RPMI7951 (cell line): ENCODE data around the gene ADCY2. TPM values are rescaled to one million over a fixed set of nuclear protein-coding genes. Genes with fewer than 3 reads are reported as not detected.

ENCODE experiments used
- DNase-seq: peaks from one replicate; pipeline ENCODE4 v3.0.0-alpha.2; 2012; ENCODE audit warnings: low read depth
- total RNA-seq: library from RNA; depleted of rRNA; stranded (reverse); fragments of >200 nt; shearing (Covaris generic); gene quantifications from 2 replicates; pipeline ENCODE4 v1.2.3, GENCODE V29; 2014

Gene ADCY2
- total RNA-seq, 1 experiment from 2014 or later, result under 0.01 TPM

DNA sequence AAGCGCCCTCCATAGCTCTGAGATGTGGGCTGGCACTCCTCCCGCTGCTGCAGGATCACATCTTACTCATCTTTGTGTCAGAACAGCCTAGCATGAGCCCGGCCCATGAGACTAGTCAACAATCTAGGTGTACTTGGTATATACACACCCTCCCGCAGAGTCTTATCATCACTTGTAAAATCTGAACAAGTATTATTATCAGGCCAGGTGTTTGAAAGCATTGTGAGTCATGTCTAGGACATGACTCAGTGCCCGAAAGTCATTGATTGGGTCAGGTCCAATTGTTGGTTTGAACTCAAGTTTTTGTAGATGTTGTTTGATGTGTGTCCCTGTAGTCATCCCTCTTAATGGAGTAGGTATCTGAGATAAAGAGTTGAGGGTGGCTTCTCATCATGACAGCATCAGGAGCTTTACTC lies 346.3 kb downstream of the ADCY2 start:
- peak; percentile 49 for DNase-seq

DNA sequence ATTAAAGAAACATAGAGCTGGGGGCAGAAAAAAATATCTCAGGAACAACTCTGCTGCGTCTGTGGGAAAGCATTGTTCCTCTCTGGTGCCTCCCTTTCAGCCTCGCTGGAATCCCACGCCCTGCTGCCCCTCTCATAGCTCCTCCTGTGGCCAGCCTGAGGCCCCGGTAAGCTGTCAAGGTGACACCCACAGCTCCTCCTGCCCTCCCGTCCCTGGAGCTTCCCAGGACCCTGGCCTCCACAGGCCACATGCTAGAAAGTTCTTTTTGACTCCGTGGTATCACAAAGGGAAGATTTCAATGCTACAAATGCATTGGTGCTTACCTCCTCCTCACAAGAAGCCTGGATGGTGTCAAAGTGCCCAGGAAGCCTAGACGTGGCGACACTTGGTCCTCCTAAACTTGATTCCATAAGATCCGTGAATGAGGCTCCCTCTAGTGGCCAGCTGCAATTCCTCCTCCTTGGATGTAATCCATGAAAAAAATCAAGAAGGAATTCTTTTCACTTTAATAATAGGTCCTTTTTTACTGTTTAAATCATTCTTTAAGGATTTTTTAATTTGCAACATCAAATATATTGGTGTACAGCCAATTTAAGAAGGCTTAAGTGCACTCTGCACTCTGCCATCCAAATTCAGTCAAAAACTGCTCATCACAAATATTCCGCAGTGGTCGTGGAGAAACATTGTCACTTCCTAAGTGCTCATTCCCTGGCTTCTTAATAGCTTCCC lies 350.1 kb downstream of the ADCY2 start:
- peak; percentile 50 for DNase-seq

DNA sequence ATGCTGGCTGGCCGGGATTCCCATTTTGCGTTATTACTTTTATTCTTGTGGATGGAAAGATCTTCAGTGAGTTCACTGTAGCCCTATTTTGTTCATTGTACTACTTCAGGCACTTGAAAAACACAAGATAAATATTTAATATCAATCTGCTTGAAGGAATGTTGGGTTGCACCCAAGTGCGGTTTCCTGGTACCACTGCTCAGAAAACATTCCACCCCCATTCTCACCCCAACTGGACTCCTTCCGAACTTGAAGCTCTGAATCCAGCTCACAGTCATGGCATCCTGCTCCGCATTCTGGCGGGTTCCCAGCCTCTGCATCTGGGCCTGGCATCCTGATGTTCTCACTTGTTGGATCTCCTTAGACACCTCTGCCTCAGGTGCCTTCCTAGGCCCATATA lies 351.8 kb downstream of the ADCY2 start:
- DNase-seq, result no peak

DNA sequence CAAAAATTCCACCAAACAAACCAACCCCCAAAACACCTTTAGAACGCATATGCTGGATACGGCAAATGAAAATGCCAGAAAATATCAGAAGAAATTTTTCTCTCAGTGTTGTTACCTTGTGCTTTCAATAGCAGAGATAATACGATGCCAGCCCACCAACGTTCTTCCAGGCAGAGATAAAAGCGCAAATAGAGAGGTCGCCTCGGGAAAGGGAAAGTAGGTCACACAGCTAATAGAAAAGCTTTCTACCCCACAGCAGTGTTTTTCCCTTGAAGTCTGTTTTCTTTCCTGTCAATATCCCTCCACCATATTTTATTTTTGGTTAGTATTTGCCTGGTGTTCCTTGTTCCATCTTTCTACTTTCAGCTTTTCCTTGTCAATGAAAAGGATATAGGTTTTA lies 353.7 kb downstream of the ADCY2 start:
- DNase-seq, result no peak

DNA sequence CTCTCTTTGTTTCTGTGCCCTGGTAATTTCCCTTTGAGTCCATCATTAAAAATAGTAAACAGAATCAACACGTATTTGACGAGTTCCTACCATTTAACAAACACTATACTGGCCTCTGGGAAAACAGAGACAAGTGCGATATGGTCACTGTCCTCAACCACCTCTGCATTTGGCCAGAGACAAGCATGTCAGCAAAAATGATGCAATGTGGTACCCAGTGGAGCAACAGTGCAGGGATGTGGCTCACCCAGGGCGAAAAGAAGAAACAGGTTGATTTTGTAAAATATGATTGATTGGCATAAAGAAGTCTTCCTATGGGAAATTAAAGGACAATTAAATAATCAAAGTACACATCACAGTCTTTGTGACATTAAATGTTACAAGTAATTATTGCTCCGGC lies 355.9 kb downstream of the ADCY2 start:
- no peak for DNase-seq

DNA sequence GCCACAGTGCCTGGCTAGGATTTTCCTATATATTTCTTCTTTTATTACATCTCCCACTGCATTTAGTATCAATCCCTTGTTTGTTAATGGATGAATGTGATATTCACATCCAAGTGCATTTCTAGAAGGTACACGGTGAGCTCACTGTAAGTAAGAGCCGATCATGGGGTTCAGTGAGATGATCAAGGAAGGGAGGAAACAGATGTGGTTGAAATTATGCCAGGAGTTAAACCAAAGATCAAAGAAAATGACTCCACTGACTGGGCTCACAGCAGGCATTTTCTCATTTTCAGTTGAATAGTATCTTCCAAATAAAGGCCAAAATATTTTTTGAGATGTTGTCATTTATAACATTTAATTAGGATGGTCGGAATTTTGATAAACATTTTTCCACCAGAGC lies 357.2 kb downstream of the ADCY2 start:
- no peak for DNase-seq

DNA sequence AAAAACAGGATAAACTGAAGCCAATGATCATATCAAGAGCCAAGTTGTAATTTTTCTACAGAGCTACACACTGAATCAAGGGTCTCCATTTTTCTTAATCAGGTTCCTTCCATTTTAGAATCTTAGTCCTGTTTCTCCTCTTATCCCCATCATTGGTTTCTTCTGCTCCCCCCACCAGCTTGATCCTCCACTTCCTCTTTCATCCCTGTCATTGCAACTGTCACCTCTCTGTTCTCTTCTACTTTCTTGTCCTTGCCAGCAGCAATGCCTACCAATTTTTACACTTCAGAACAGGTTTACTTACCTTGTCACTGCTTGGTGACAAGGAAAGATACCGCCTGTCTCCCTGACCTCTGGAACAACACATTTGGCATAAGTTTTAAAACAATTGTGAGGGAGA lies 357.7 kb downstream of the ADCY2 start:
- DNase-seq, result no peak

DNA sequence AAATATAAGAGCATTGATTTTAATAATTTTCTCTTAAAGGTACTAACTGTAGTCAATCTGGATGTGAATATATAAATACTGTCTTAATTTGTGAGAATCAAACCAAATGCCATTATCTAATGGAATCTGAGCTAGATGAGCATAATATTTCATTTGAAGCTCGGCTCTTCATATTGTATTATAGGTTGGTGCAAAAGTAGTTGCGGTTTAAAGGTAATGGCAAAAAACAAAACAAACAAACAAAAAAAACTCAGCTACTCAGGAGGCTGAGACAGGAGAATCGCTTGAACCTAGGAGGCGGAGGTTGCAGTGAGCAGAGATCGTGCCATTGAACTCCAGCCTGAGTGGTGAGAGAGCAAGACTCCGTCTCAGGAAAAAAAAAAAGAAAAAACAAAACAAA lies 358.6 kb downstream of the ADCY2 start:
- DNase-seq, result no peak

DNA sequence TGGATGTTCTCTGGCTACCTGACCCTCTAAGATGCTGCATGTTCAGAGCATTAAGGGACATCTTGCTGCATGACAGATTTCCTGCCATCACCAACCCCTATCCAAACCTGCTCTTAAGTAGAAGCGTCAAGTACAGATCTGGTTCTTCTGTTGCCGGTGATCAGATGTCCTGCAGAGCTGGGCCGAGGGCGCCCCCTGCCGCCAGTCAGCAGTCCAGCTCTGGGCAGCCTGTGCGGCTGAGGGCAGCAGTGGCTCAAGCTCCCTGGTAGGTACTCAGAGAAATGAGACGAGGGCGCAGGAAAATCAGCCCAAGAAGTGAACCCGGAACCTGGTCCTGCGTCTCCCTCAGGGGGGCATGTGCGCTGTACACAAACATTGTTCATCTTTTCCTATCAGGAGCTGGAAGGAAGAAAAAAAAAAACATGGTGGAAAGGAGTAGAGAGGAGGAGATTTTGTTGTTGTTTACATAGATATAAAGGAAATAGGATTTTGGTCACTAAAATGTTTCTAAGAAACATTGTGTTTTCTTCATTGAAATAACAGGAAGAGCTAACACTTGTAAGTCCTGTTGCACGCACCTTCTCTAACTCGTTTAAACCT lies 359.2 kb downstream of the ADCY2 start:
- peak; percentile 32 for DNase-seq

DNA sequence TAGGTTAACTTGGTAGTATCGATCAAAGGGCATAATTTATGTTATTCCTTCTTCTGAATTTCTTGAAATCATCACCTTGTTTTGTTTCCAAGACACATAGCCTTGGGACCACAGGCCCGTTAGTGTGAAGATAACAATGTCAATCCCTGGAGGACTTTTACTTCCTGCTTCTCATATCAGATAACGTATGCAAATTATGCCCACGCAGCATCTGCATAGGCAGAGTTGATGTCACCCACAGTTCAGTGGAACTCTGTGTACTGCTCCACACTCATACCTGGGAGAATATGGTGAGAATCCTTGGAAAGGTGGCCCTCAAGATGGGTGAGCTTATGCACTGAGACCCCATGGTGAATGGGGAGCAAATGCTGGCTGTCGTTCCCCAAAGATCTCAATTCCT lies 360.0 kb downstream of the ADCY2 start:
- no peak for DNase-seq

DNA sequence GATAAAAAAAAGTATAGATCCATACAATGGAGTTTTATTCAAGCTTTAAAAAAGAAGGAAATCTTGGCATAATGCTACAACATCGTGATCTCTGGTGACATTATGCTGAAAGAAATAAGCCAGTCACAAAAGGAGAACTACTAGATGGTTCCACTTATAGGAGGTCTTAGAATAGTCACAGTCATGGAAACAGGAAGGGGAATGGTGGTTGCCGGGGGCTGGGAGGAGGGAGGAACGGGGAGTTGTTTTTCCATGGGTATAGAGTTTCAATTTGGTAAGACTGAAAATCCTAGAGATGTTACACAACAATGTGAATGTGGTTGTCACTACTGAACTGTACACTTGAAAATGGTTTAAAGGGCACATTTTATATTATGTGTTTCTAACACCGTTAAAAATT lies 360.5 kb downstream of the ADCY2 start:
- DNase-seq, result peak; percentile 14

DNA sequence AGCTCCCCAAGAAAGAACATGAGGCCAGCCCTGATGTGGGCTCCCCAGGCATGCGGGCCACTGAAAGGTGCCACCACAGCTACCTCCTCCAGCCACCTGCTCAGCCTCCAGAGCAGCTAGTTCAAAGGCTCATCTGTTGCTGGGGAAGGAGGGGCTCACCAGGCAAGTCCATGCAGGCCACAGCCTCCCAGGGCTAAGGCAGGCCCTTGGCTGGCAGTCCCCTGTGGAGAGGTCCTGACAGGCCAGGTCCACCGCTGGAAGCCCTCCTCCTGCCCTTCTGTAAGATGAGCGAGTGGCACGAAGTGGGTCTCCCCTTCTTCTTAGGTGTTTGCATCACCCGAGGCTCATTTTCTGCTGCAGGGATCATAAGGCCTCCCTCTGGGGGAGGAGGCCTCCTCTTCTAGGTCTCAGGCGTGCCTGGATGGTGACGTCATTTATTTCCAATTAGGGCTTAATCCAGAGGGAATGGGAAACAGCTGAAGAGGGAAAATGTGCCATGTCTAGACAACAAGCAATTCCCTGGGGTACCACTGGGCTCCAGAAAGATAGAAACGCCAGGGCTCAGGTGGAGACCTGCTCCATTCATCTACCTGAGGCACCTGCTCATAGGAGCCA lies 363.4 kb downstream of the ADCY2 start:
- DNase-seq, result no peak

DNA sequence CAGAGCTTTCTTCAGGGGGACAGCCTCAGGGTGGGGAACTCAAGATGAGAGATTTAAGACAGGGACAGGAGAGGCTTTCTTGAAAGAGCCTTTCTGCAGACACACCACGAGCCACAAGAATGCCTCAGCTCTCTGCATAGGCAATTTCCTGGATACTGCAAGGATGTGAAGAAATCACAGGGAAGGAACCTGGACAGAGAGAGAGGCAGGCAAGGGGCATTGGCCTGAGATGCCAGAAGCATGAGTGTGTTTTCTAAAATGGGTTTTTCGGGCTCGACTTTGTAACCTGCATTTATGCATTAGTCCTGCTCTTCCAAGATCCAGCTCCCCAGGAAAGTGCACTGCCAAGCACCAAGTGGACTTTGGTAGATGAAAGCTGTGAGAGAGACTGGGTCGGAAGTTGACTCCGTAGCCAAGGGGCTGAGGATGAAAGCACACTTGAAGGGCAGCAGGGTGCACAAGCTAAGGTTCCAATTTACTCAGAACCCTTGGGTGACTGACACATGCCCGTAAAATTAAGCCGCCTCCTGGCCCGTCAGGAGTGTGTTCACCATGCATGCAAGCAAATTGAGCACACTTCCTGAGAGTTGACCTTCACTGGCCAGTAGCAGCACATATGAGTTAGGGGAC lies 364.1 kb downstream of the ADCY2 start:
- no peak for DNase-seq

DNA sequence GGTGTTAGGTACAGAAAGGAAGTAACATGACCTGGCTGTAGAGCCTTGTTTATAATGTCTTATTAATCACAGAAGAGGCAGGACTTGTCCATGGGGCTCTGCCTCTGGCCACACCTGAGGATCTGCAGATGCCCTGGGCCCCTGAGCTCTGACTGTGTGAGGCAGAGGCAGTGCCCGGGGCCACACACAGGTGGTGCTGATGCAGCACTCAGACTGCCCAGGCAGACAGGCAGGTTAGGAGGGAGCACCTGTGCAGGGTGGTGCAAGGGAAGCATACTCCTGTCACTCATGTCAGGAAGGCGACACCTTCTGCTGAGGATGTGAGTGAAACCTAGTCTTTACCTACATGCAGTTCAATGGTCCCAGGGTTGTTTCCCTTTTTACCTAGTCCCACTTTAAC lies 366.3 kb downstream of the ADCY2 start:
- DNase-seq, result no peak

DNA sequence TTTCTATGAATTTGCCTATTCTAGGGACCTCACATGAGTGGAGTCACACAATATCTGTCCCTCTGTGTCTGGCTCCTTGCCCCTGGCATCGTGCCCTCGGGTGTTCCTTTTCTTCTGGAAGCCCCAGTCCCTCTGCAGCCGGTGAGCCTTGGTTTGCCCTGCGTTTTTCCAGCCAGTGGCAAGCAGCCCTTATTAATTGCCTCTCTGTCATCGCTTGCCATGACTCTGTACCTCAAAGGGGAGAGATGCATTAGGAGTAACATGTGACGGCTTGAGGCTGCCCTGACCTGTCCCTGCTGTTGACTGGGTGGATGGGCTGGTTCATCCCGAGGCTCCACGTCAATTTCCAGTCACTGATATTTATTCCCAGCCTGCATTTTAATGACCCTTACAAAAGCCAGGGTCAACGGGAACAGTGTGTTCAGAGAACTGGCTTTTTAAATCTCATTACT lies 367.7 kb downstream of the ADCY2 start:
- no peak for DNase-seq

DNA sequence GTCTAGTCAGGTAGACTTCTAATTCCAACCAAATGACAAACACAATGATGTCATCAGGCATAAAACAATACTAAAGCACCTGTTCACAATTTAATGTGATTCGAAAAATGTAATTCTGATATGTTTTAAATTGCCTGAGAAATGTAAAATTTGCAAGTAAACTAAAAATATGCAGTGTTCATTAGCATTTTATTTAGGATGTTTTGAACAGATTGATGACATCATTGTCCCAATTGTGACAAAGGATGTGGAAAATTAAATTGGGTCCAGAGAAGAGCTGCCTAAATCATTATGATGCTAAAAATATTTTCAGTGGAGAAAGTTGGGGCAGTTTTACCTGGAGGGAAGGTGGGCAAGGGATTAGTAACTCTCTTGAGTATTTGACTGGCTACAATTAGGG lies 368.5 kb downstream of the ADCY2 start:
- no peak for DNase-seq

DNA sequence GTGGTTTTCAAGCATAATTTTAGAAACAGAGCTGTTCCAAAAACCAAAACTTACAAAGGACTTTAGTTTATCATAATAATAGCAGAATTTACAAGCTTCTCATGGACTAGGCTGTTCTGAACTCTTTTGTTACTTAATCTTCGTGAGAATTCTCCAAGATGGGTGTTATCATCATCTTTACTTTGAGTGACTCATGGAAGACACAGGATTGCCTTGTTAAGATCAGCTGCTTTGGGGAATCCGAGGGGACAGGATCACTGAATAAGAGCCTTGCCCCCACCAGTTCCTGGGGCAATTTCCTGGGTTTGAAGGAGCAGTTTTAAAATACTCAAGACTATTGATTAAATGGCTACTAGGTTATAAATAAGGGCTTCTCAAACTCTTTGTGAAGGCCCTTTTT lies 374.5 kb downstream of the ADCY2 start:
- DNase-seq, result no peak

DNA sequence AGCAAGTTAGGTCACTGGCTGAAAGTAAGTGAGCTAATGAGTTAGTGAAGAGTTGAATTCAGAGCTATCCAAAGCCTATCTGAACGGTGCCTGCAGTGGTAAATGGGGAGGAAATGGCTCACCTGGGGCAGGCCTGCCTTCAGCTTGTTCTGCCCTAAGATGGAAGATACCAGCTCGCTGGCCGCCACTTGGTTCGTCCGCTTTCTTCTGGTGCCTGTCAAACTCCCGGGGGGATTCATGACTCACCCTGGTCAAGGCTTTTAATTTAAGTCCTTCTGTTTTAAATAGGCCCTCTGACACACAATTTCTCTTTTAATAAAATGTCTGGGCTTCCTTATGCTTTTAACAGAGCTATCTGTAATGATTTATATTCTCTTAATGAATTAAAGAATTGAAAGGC lies 376.2 kb downstream of the ADCY2 start:
- no peak for DNase-seq

DNA sequence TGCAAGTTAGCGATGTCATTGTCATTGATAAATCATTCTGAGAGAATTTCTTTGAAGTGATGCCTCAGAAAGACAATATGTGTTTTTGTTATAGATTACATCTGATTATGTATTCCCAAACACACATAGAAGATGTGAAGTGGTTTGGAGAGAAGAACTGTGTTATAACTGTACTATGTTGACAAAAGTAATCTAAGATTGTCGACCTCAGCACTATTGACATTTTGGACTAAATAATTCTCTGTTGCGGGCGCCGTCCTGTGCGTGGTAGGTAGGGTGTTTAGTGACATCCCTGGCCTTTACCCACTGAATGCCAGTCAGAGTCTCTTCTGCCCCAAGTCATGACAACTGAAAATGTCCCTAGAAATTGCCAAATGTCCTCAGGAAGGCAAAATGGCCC lies 377.2 kb downstream of the ADCY2 start:
- no peak for DNase-seq

DNA sequence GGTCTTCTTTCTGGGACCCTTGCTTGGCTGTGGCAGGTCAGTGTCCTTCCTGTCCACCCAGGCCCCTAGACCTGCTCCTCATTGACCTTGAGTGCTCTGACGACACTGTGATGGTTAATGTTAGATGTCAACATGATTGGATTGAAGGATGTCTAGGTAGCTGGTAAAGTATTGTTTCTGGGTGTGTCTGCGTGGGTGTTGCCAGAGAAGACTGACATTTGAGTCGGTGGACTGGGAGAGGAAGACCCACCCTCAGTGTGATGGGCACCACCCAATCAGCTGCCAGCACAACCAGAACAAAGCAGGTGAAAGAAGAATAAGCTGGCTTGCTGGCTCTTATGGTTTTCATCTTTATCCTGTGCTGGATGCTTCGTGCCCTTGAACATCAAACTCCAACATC lies 380.5 kb downstream of the ADCY2 start:
- no peak for DNase-seq

DNA sequence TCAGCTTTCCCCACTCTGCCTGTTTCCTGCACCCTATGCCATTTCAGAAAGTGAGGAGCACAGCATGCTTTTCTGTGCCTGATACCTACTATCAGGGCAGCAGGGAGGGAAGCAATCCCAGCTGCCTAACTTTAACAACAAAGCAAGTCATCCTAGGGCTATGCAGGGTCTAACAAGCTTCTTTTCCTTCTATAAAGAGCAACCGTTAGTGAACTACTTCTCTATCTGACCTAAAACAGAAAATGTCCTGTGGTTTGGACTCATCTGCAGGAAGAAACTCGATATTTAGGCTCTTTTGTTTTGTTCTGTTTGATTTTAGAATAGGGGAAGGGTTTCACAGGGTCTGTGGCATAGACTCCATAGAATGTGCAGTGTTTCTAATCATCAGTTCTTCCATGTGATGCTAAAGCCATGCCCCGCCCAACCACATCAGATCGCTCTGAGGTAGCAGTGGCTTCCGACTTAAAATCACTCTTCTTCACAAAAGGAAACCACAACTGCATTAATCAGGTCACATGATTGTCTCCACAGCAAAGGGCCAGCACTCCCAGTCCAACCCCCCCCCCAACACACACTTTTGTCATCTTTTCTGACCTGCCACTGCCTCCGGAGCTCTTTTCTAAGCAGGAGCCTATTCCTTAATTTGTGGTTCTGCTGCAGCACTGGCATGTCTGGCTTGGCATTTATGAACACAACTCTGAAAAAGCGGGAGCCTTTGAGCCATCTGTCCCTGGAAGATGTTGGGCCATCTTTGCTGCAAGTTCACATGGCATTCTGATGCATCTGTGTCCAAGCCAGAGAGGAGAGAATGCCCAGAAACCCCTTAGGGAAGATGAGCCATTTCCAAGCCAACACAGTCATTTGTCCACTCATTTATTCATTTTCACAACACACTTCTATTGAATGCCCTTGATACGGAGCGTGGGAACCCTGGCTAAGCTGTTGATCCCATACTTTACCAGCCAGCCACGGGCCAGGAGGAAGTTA lies 383.4 kb downstream of the ADCY2 start:
- peak; percentile 2 for DNase-seq

DNA sequence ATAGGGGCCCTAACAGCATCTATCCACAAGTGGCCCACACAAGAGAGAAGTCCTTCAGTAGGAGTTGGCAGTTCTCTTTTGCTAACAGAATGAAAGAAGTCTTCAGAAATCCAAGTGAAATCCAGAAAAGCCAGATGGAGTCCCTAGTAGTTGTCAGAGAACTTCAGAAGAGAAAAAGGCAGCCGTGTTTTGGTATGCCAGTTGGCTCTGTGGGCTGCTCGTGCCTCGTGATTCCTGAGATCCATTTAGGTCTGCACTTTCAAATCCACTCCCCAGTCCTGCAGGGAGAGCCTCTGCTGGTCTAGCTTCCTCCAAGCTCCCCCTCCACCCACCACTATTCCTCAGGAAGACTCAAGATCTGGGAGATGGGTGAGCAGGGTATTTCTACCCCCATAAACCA lies 386.0 kb downstream of the ADCY2 start:
- no peak for DNase-seq
